Right lobe of liver (tissue), 6 donors: ENCODE data around the gene CHMP6. TPM values are rescaled to one million over a fixed set of nuclear protein-coding genes. Genes with fewer than 3 reads are reported as not detected.

Experiments
- ATAC-seq, 4 donors: fragments of 200-7000 bp; cut with Tn5 transposase; one replicate each; pipeline ENCODE4 v1.9.1; 2020; ENCODE audit warnings: mild to moderate bottlenecking in 4 of 4, moderate library complexity in 4 of 4
- DNase-seq, 3 donors: peaks; one replicate each; pipeline ENCODE4 v3.0.0-alpha.2; 2020
- H3K27ac ChIP-seq, 3 donors: fragments of 200-600 bp; one replicate each; pipeline ENCODE4 v1.8.0; 2022
- H3K27me3 ChIP-seq, 2 donors: fragments of 200-600 bp; one replicate each; pipeline ENCODE4 v1.8.0; 2022
- H3K36me3 ChIP-seq, 4 donors: fragments of 200-600 bp; sonication (generic) in 1 of 4; one replicate each; pipeline versions ENCODE4 v1.5.1 to v1.8.0; 2017 to 2022; ENCODE audit warnings: control low read depth in 1 of 4
- H3K4me1 ChIP-seq, 4 donors: fragments of 200-600 bp; sonication (generic) in 1 of 4; one replicate each; pipeline versions ENCODE4 v1.5.1 to v1.8.0; 2017 to 2022; ENCODE audit warnings: control low read depth in 1 of 4
- H3K4me3 ChIP-seq, 3 donors: fragments of 200-600 bp; one replicate each; pipeline ENCODE4 v1.8.0; 2022
- H3K9me3 ChIP-seq, 4 donors: fragments of 200-600 bp; sonication (generic) in 1 of 4; one replicate each; pipeline versions ENCODE4 v1.5.1 to v1.8.0; 2017 to 2022; ENCODE audit warnings: control low read depth in 1 of 4
- POLR2A ChIP-seq: fragments of 450-650 bp; IDR thresholded peaks from one replicate; pipeline ENCODE4 v1.6.1; 2017; ENCODE audit warnings: antibody characterized with exemption, mild to moderate bottlenecking
- WGBS: methylation state at CpG from one replicate; pipeline ENCODE4 v1.1.6; 2018; ENCODE audit warnings: low coverage, low lambda C conversion rate; ENCODE audit not compliant: insufficient coverage; ENCODE audit errors: missing lambda C conversion rate; 5-methylcytosine and 5-hydroxymethylcytosine counted together
- intact Hi-C, 2 donors: fragments of 100-400 bp; cut with DNase I; formaldehyde crosslinking; loops; one replicate each; pipeline versions ENCODE4 v1.11.2 to v1.14.1; 2022
- total RNA-seq, 6 experiments: library from RNA; depleted of rRNA in 2 of 6; stranded (reverse); fragments of >200 nt in 2 of 6; fragmentation: NEBNext Ultra II Directional in 3 of 6; extraction: Animal tissue kit (Norgen Biotek cat#: 25700) in 3 of 6; gene quantifications; one replicate each; pipeline versions ENCODE4 v1.1.0 to v1.2.4, GENCODE V29; 2016 to 2023
- TF ChIP-seq, protein P1 (sequence below), 4 donors: fragments of 200-600 bp in 3 of 4; fragments of 450-650 bp in 1 of 4; IDR thresholded peaks; one replicate each; pipeline versions ENCODE4 v1.5.1 to v1.8.0; 2016 to 2022; ENCODE audit warnings: antibody characterized with exemption in 4 of 4, mild to moderate bottlenecking in 2 of 4
- donor health status: DM: no; HTN: yes; CAD: no.
- donor health status: DM: no; HTN: no; CAD: no.
- donor health status: DM: no; HTN: no; CAD: no.
- donor health status: DM: no; HTN: yes; CAD: no.
- donor health status: DM: no; HTN: yes; CAD: no.

The CHMP6 gene
- total RNA-seq, 6 experiments from 2014 or later = 13.4 to 27.8 (median 15.6) TPM

DNA sequence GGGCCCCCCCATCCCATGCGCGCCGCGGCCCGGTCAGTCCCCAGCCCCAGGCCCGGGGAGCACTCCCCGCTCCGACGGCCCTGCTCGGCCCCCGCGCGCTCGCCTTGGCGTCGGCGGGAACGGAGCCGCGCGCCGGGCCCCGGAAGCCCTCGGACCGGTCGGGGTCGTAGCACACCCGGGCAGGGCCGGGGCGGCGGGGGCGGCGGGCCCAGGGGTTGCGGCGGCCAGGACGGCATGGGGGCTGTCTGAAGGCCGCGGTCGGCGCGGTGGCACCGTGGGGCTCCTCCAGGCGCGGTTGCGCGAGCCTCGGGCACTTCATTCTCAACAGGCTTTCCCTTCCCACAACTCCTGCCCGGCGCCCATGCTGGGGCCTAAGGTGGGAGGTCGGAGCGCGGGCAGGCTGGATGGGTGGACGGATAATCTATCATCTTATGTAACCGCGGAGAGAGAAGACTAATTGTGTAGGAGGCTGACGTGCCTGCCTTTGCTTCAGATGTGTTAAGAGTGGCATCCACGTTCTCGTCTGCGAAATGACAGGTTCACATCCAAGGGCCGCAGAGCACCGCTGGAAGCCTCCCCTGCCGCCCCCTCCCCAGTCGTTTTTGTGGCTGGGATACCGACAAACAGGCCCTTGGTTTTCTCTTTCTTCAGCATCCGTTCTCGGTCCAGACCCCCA lies 44.0 kb downstream of the CHMP6 start:
- DNase-seq (peak in 2 of 3 donors; percentile 52 to 68), ATAC-seq (no peak)
- WGBS = 11% methylated on average over 5 of the region's 66 CpGs
- Histone ChIP-seq H3K27me3 (no peaks in the 10 kb centered on the region), H3K36me3 (no peaks in the 10 kb centered on the region), H3K4me3 (peak overlapping the region; percentile 47 to 85 (median 73)), H3K27ac (peak overlapping the region; percentile 43 to 82 (median 72)), H3K4me1 (peaks cover 0 to 68% (median 34%) of the 10 kb centered on the region in 4 donors), H3K9me3 (no peaks in the 10 kb centered on the region)
- intact Hi-C loops = no loop called here
- TF ChIP-seq POLR2A = no peak
- TF ChIP-seq, protein P1, sequence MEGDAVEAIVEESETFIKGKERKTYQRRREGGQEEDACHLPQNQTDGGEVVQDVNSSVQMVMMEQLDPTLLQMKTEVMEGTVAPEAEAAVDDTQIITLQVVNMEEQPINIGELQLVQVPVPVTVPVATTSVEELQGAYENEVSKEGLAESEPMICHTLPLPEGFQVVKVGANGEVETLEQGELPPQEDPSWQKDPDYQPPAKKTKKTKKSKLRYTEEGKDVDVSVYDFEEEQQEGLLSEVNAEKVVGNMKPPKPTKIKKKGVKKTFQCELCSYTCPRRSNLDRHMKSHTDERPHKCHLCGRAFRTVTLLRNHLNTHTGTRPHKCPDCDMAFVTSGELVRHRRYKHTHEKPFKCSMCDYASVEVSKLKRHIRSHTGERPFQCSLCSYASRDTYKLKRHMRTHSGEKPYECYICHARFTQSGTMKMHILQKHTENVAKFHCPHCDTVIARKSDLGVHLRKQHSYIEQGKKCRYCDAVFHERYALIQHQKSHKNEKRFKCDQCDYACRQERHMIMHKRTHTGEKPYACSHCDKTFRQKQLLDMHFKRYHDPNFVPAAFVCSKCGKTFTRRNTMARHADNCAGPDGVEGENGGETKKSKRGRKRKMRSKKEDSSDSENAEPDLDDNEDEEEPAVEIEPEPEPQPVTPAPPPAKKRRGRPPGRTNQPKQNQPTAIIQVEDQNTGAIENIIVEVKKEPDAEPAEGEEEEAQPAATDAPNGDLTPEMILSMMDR (IDR thresholded peaks at IDR 0.05) = no peak

DNA sequence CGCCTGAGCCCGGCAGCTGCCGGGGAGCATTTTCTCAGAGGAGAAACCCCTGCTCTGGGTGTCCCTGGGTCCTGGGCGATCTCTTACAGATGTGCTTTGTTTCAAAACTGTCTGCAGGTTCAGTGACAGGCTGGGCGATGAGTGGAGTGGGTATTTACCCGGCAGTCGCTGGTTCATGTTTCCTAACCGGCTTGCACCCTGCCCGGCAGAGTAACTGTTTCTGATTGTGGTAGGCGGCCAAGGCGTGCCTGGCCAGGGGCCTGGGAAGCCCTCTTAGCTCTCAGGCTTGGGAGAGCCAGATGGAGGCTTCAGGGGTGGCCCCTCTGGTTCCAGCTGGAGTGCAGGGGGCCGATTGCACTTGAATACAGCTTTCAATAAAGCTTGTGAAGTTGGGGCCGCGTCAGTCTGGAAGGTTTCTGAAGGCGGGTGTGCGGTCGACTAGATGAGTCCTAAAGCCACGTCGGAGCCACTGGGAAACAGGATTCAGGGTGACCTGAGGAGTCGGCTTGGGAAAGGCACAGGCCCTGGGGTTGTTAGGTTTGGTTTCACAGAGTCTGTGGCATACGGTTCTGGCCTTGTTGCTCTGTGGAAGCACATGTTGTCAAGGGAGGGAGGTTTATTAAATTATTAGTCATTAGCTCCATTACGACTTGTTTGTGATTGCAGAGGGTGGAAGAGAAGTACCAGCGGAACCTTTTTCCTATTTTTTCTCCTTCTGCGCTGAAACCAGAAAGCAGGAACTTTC lies 44.7 kb downstream of the CHMP6 start:
- no peaks in the 10 kb centered on the region for H3K9me3 ChIP-seq
- WGBS = 14% methylated on average over 14 of the region's 24 CpGs
- peak in 3 of 4 donors; percentile 3 to 13 (median 6) for ATAC-seq
- peaks cover 0 to 65% (median 32%) of the 10 kb centered on the region in 4 donors for H3K4me1 ChIP-seq
- no peak for TF ChIP-seq POLR2A
- TF ChIP-seq, protein P1 (IDR thresholded peaks at IDR 0.05) = no peak
- intact Hi-C loops = no loop called here
- H3K27ac ChIP-seq = peak overlapping the region; percentile 43 to 82 (median 72)
- DNase-seq = peak; percentile 46 to 72 (median 69)
- no peaks in the 10 kb centered on the region for H3K36me3 ChIP-seq
- H3K4me3 ChIP-seq = peak overlapping the region; percentile 47 to 85 (median 73)
- no peaks in the 10 kb centered on the region for H3K27me3 ChIP-seq

DNA sequence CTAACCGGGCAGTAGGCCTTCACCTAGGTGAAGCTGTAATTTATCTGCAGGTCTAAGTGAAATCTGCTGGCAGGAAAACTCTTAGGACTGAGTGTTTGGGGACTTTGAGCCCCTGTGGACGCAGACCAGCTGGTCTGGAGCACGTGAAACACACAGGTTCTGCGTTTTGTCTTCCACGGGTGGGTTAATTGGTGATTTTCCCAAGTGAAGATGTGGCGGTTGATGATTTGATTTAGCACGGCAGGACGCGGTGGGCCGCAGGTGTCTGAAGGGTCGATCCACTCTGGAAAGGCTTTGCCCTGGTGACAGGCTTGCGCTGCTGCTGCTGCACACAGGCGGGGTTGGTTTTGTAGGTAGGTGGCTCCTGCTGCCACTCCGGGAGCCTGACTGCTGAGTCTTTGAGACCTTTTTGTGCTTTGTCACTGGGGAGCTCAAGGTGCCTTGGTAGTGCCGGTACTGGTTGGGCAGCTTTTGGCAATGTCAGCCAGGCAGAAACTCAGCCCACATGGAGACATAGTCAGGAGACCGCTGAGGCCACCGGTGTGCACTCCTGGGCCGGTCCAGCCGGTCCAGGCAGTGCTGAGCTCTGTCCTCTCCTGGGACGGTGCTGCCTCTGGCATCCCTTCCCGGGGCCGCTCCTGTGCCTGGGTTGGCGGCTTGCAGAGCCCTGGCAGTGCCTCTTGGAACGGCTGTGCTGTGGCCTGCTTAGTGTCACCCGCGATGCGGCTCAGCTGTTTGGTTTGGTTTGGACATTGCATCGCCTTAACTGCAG lies 45.6 kb downstream of the CHMP6 start:
- no peaks in the 10 kb centered on the region for H3K36me3 ChIP-seq
- TF ChIP-seq, protein P1 (IDR thresholded peaks at IDR 0.05) = no peak
- TF ChIP-seq POLR2A = peak; percentile 47
- H3K4me3 ChIP-seq = peak overlapping the region in 2 of 3 donors; percentile 73 to 85
- 29% methylated on average over 9 of the region's 28 CpGs for WGBS
- ATAC-seq = peak; percentile 14 to 66 (median 52)
- intact Hi-C loops = no loop called here
- H3K27ac ChIP-seq = peak overlapping the region in 2 of 3 donors; percentile 72 to 82
- peaks cover 0 to 60% (median 28%) of the 10 kb centered on the region in 4 donors for H3K4me1 ChIP-seq
- DNase-seq = peak; percentile 59 to 92 (median 91)
- no peaks in the 10 kb centered on the region for H3K9me3 ChIP-seq
- no peaks in the 10 kb centered on the region for H3K27me3 ChIP-seq
